ENCODE results near the gene ZNF710.
"Not testable (repeated sequence)": the region's sequence is repeated elsewhere in the genome, so short reads cannot be mapped to it uniquely, and the experiment has no call there.

- TF ChIP-seq RFX5 (IDR thresholded peaks at IDR 0.05; ENCODE audit: low read length); SMC3 (IDR thresholded peaks at IDR 0.05; ENCODE audit: low read depth, low read length); CTCF (IDR thresholded peaks at IDR 0.05); SIN3A (IDR thresholded peaks at IDR 0.05; ENCODE audit: borderline replicate concordance, low read depth, low read length); GATA2 (CRISPR knock-in tag; IDR thresholded peaks at IDR 0.05); MAX (IDR thresholded peaks at IDR 0.05; ENCODE audit: low read depth); IRF3 (IDR thresholded peaks at IDR 0.05; ENCODE audit: low read depth, low read length); POLR2AphosphoS5 (IDR thresholded peaks at IDR 0.05; ENCODE audit: low read depth, low read length); YY1 (IDR thresholded peaks at IDR 0.05; ENCODE audit: low read depth): not testable (repeated sequence)
These were observed 45.6 kb upstream of the ZNF710 start for GRCh38 chr15:89955449-89955998.
